Parathyroid adenoma (tissue), 2 donors: Measurements from ENCODE around the gene SLC51B.

ENCODE experiments used
- H2AFZ ChIP-seq: fragments of 300-600 bp; sonication (generic); one replicate; pipeline ENCODE4 v1.7.0; 2017; ENCODE audit warnings: antibody characterized with exemption, mild to moderate bottlenecking
- H3K27ac ChIP-seq: fragments of 300-600 bp; sonication (generic); one replicate; pipeline ENCODE4 v1.7.0; 2017
- H3K27me3 ChIP-seq: fragments of 300-600 bp; sonication (generic); one replicate; pipeline ENCODE4 v1.7.0; 2017; ENCODE audit warnings: low read length; ENCODE audit not compliant: control insufficient read depth, insufficient read depth
- H3K36me3 ChIP-seq: fragments of 300-600 bp; sonication (generic); one replicate; pipeline ENCODE4 v1.7.0; 2017; ENCODE audit warnings: low read length; ENCODE audit not compliant: control insufficient read depth, insufficient read depth
- H3K4me1 ChIP-seq: fragments of 300-600 bp; sonication (generic); one replicate; pipeline ENCODE4 v1.7.0; 2017; ENCODE audit warnings: control low read depth
- H3K4me2 ChIP-seq: fragments of 300-600 bp; sonication (generic); one replicate; pipeline ENCODE4 v1.7.0; 2017; ENCODE audit warnings: low read length
- H3K4me3 ChIP-seq: fragments of 300-600 bp; sonication (generic); one replicate; pipeline ENCODE4 v1.7.0; 2017; ENCODE audit warnings: low read depth, low read length
- H3K79me2 ChIP-seq: fragments of 300-600 bp; sonication (generic); one replicate; pipeline ENCODE4 v1.7.0; 2017; ENCODE audit warnings: control low read depth
- H3K9ac ChIP-seq: fragments of 300-600 bp; sonication (generic); one replicate; pipeline ENCODE4 v1.7.0; 2017; ENCODE audit warnings: mild to moderate bottlenecking
- H3K9me3 ChIP-seq: fragments of 300-600 bp; sonication (generic); one replicate; pipeline ENCODE4 v1.7.0; 2017; ENCODE audit warnings: low read length; ENCODE audit not compliant: control insufficient read depth
- TF ChIP-seq, protein P1 (sequence below): fragments of 300-600 bp; sonication (generic); IDR thresholded peaks from one replicate; pipeline ENCODE4 v1.7.0; 2017; ENCODE audit warnings: antibody characterized with exemption, mild to moderate bottlenecking
- donor health status: primary hyperparathyroidism.

Gene SLC51B

DNA sequence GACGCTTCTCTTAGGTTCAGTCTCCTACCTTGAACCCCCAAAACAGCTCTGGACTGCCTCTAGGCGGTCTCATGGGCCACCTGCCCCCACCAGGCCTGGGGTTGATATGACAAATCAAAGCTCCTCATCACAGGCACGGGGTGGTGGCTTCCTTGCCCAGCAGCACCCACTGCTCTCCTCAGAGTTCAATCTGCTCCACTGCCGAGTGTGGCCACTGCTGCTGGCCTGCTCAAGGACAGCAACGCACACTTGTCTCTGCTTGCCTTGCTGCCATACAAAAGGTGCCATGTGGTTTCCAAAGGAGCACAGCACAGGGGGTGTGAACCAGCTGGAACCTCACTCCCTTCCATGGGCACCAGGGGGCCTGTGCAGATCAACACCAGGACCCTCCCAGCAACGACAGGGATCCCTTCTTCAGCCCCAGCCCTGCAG is 41.5 kb downstream of the SLC51B start:
- TF ChIP-seq, protein P1, sequence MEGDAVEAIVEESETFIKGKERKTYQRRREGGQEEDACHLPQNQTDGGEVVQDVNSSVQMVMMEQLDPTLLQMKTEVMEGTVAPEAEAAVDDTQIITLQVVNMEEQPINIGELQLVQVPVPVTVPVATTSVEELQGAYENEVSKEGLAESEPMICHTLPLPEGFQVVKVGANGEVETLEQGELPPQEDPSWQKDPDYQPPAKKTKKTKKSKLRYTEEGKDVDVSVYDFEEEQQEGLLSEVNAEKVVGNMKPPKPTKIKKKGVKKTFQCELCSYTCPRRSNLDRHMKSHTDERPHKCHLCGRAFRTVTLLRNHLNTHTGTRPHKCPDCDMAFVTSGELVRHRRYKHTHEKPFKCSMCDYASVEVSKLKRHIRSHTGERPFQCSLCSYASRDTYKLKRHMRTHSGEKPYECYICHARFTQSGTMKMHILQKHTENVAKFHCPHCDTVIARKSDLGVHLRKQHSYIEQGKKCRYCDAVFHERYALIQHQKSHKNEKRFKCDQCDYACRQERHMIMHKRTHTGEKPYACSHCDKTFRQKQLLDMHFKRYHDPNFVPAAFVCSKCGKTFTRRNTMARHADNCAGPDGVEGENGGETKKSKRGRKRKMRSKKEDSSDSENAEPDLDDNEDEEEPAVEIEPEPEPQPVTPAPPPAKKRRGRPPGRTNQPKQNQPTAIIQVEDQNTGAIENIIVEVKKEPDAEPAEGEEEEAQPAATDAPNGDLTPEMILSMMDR: no peak
- Histone ChIP-seq H3K4me2 (no peak overlapping the region), H3K4me1 (peaks cover 5% of the 10 kb centered on the region), H3K4me3 (no peak overlapping the region), H2AFZ (no peak overlapping the region), H3K9ac (no peak overlapping the region), H3K27ac (no peak overlapping the region), H3K9me3 (no peaks in the 10 kb centered on the region), H3K27me3 (no peaks in the 10 kb centered on the region), H3K36me3 (no peaks in the 10 kb centered on the region), H3K79me2 (no peaks in the 10 kb centered on the region)

DNA sequence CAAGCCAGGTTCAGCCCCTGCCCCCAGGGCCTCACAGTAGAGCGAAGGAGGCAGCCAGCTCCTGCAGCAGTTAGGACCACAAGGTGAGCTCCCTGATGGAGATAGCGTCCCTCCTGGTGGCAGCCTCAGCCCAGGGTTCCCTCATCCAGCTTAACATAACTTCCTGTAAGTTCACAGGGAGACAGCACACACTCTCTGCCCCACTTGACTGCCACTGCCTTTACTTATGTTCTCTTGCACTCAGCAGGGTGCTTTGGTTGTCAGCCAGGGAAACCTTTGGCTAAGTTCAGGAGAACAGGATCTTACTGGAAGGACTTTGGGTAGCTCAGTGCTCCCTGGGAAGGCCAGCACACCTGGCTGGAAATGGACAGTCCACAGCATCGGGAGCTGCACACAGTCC is 42.2 kb downstream of the SLC51B start:
- H2AFZ ChIP-seq: no peak overlapping the region
- H3K9me3 ChIP-seq: no peaks in the 10 kb centered on the region
- H3K36me3 ChIP-seq: no peaks in the 10 kb centered on the region
- H3K4me2 ChIP-seq: no peak overlapping the region
- H3K27me3 ChIP-seq: no peaks in the 10 kb centered on the region
- no peaks in the 10 kb centered on the region for H3K79me2 ChIP-seq
- no peak overlapping the region for H3K4me3 ChIP-seq
- H3K4me1 ChIP-seq: peaks cover 5% of the 10 kb centered on the region
- no peak overlapping the region for H3K27ac ChIP-seq
- TF ChIP-seq, protein P1: no peak
- no peak overlapping the region for H3K9ac ChIP-seq

DNA sequence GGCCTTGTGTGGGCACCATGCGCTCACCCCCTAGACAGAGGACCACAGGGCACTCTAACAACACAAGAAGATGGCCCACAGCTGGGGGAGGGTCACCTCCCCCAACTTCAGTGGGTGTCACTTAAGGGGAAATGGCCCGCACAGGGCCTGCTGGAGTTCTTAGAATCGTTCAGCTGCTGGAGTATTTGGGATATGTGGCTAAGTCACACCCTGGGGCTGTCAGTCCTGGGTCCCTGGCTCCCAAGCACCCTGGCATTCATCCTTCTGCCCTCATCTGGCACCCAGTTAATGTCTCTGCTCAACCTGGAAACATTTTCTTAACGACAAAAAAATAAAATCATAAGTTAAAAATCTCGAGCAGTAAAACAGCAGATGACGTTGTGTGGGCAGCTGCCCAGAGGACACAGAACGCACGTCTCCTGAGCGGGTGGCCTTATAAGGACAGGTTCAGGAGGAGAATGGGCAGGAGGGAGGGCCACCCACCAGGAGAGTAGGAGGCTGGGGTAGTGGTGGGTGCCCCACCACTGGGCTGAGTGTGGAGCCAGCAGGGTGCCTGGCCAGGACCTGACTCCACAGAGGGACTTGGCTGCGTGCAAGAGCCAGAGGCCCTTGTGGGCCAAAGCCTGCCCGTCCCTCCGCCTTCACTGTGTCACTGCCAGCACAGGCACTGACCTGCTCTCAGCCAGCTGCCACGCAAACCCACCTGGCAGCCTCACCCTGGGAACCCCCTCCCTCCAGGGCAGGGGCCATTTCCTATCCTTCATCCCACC is 42.9 kb downstream of the SLC51B start:
- Histone ChIP-seq H3K4me3 (no peak overlapping the region), H3K4me1 (no peaks in the 10 kb centered on the region), H3K79me2 (no peaks in the 10 kb centered on the region), H3K9ac (no peak overlapping the region), H3K36me3 (no peaks in the 10 kb centered on the region), H3K9me3 (no peaks in the 10 kb centered on the region), H3K27ac (no peak overlapping the region), H3K4me2 (no peak overlapping the region), H2AFZ (no peak overlapping the region), H3K27me3 (no peaks in the 10 kb centered on the region)
- TF ChIP-seq, protein P1: no peak

DNA sequence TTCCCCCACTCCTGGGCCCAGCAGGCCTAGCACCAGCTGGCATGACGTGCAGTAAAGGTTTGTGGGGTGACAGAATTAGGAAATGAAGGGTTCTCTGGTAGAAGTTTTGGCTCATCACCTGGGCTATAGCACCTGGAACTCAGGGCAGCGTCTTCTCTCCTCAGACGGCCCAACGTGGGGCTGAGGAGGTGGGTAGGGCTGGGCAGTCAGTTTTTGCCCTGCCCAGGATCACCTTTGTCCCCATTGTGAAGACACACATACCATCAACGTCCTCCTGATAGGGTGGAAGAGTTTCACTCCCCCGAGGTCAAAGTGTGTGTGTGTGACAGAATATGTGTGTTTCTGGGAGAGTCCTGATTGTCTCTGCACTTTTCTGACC is 43.4 kb downstream of the SLC51B start:
- H3K27me3 ChIP-seq: no peaks in the 10 kb centered on the region
- no peak overlapping the region for H3K9ac ChIP-seq
- no peaks in the 10 kb centered on the region for H3K4me1 ChIP-seq
- no peaks in the 10 kb centered on the region for H3K36me3 ChIP-seq
- H3K4me2 ChIP-seq: no peak overlapping the region
- no peak overlapping the region for H2AFZ ChIP-seq
- no peaks in the 10 kb centered on the region for H3K79me2 ChIP-seq
- H3K27ac ChIP-seq: no peak overlapping the region
- H3K9me3 ChIP-seq: no peaks in the 10 kb centered on the region
- H3K4me3 ChIP-seq: no peak overlapping the region
- TF ChIP-seq, protein P1: no peak
